NCI-H2196 (cell line): ENCODE results near the gene SNX21.
A peak's percentile ranks its signal among the peaks of the same experiment; 100 is the strongest.

Source experiments
- DNase-seq: peaks from one replicate; lab custom pipeline; 2025; ENCODE audit not compliant: unreplicated experiment; lab: John Stamatoyannopoulos, UW

Gene SNX21

GRCh38 chr20:45878076-45878761 lies 44.6 kb downstream of the SNX21 start:
- DNase-seq = no peak

DNA sequence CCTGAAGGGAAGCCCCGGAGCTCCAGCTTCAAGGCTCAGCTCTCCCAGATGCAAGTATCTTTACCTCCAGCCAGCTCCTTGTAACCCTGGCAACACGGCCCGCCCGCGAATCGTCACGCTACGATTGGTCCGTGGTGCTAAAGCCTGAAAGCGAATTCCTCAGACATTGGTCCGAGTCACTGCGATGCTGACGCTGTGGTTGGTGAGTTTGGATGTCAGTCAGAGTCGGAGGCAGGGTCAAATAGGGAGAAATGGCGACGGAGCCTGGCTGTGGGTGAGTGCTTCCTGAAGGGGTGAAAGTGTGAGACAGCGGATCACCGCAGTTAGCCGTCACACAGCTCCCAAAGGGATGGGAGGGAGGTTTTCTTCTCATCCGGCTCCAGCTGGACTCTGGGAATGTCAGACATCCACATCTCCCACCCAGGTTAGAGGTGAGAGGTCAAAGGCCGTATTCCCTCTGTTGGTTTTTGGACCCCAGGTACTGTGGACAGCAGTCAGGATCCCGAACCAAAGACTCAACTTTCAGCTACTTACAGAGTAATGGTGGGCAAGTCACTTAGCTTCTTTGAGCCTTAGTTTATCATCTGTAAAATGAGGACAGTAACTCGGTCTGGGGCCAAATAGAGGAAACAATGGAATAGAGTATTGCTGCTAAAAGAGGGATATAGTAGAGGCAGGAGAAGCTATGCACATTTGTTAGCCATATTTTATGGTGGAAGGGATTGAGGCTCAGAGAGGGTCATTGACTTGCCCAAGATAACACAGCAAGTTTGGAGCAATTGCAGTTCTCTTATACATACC lies 47.6 kb downstream of the SNX21 start, which contains the start of gene ZSWIM1:
ZSWIM1 (plus strand) TSS at position 240 of the 801 bp plus-strand sequence. CDS start 1,366 bp downstream, outside the sequence.
- peak; percentile 99 for DNase-seq

DNA sequence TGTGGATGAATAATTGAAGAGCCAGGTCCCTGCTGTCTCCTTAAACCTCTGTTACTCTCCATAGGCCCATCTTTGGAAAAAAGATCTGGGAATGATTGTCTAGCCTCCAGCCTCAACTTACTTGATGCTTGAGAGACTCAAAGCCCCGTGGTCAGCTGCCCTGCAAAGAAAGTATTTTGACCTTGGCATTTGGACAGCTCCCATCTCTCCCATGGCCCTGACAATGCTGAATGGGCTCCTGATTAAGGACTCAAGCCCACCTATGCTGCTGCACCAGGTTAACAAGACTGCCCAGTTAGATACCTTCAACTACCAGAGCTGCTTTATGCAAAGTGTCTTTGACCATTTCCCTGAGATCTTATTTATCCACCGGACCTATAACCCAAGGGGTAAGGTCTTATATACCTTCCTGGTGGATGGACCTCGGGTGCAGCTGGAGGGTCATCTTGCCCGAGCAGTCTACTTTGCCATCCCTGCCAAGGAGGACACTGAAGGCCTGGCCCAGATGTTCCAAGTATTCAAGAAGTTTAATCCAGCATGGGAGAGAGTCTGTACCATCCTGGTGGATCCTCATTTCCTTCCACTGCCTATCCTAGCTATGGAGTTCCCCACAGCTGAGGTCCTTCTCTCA lies 49.0 kb downstream of the SNX21 start:
- no peak for DNase-seq

DNA sequence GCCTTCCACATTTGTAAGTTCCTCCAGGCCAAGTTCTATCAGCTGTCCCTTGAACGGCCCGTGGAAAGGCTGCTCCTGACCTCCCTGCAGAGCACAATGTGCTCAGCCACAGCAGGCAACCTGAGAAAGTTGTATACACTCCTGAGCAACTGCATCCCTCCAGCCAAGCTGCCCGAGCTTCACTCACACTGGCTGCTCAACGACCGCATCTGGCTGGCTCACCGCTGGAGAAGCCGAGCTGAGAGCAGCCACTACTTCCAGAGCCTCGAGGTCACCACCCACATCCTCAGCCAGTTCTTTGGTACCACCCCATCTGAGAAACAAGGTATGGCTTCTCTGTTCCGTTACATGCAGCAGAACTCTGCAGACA lies 49.5 kb downstream of the SNX21 start:
- DNase-seq = no peak

DNA sequence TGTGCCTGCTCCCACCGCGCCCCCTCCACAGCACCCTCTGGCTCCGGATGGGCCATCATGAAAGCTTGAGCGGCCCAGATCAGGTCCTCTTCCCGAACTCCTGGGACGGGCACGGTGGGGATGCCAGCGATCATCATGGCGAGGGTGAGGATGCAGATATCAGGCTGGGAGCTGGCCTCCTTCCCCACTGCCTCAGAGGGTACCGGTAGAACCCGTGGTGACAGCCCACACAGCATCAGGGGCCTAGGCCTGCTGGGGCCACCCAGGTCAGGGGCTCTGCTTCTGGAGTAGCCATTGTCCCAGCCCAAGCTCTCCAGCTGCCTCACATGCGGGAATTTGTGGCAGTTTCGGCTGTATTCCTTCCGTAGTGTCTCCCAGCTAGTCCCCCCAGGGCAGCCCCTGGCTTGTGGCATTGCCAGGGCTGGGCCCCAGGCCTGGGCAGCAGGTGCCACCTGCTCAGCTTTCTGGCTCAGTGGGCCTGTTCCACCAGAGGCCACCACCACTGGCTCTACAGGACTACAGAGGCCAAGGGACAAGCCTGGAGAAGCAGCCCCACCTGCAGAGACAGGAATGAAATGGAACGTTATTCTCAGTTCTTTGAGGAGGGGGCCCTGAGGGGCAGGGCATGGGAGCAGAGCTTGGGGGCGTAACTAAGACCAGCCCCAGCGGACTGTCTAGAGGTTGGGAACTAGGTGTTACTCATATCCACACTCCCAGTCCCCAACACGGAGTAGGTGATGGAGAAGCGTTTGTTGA lies 53.2 kb downstream of the SNX21 start:
- DNase-seq = no peak

GRCh38 chr20:45887346-45887715 lies 53.7 kb downstream of the SNX21 start, which contains the start of gene SPATA25:
TSS of gene SPATA25 (minus strand) at chr20:45887622. CDS start at chr20:45887590, 32 bp downstream.
- no peak for DNase-seq

DNA sequence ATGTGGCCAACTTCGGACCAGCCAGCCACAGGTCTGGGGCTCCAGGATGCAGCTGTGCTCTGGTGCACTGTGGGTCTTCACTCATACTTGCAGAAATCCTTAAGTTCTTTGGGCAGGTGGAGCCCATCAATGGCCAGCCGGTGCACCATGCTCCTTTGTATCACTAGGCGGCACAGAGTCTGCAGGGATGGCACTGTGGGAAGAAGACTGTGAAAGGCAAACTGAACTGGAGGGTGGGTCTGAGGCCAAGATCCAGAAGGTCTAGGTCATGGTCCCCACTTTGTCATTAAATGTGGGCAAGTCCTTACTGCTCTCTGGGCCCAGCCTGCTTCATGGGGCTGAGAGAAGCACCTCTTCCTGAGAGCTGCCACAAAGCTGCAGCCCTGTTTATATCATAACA lies 55.1 kb downstream of the SNX21 start:
- no peak for DNase-seq

GRCh38 chr20:45890077-45890984 lies 56.7 kb downstream of the SNX21 start:
- DNase-seq = peak; percentile 30

DNA sequence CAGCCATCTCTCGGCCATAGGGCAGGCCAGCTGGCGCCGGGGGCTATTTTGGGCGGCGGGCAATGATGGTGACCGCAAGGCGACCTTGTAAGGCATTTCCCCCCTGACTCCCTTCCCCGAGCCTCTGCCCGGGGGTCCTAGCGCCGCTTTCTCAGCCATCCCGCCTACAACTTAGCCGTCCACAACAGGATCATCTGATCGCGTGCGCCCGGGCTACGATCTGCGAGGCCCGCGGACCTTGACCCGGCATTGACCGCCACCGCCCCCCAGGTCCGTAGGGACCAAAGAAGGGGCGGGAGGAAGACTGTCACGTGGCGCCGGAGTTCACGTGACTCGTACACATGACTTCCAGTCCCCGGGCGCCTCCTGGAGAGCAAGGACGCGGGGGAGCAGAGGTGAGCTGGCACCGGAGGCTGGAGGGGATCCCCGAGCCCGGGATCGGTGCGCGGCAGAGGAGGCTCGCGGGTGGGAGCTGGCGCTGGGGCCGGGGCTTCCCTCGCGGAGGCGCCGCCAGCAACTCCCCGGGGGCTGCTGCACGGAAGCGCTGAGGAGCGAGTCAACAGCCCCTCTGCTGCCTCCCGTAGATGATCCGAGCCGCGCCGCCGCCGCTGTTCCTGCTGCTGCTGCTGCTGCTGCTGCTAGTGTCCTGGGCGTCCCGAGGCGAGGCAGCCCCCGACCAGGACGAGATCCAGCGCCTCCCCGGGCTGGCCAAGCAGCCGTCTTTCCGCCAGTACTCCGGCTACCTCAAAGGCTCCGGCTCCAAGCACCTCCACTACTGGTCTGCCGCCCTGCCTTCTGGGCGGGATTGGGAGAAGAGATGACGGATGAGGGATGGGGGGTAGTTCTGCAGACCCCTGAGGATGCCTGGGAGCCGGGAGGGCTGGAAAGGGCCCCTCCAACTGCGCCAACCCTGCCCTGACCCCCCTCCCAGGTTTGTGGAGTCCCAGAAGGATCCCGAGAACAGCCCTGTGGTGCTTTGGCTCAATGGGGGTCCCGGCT lies 57.7 kb downstream of the SNX21 start, which contains the start of the genes CTSA and NEURL2:
CTSA (plus strand) TSS at position 351 of the 999 bp plus-strand sequence; CDS start at position 585, 234 bp downstream.
NEURL2 (minus strand) TSS at position 224 of the 999 bp plus-strand sequence; CDS start at position 7, 217 bp downstream.
- DNase-seq = peak; percentile 85

- DNase-seq = peak; percentile 21
Observed at GRCh38 chr20:45892049-45892825, 58.6 kb downstream of the SNX21 start.
